Hepatocyte (in vitro differentiated cells): ENCODE results near the gene CCT5. TPM values are rescaled to one million over a fixed set of nuclear protein-coding genes. Genes with fewer than 3 reads are reported as not detected.

Source experiments
- DNase-seq: peaks from one replicate; pipeline ENCODE4 v3.0.0-alpha.2; 2016; ENCODE audit warnings: low spot score
- H2AFZ ChIP-seq: fragments of 200-600 bp; sonication (generic); 2 replicates; pipeline ENCODE4 v1.6.0; 2016; ENCODE audit warnings: antibody characterized with exemption, mild to moderate bottlenecking
- H3K27ac ChIP-seq: fragments of 200-600 bp; sonication (generic); 2 replicates; pipeline ENCODE4 v1.5.1; 2016; ENCODE audit warnings: mild to moderate bottlenecking
- H3K27me3 ChIP-seq: fragments of 200-600 bp; sonication (generic); 2 replicates; pipeline ENCODE4 v1.6.1; 2016
- H3K36me3 ChIP-seq: fragments of 200-600 bp; sonication (generic); replicated peaks from 2 replicates; pipeline ENCODE4 v1.5.1; 2016; ENCODE audit warnings: low read depth; ENCODE audit not compliant: insufficient read depth
- H3K4me1 ChIP-seq: fragments of 200-600 bp; sonication (generic); 2 replicates; pipeline ENCODE4 v1.5.1; 2016; ENCODE audit warnings: mild to moderate bottlenecking, moderate library complexity; ENCODE audit not compliant: insufficient read depth
- H3K4me2 ChIP-seq: fragments of 200-600 bp; sonication (generic); 2 replicates; pipeline ENCODE4 v1.6.0; 2016
- H3K4me3 ChIP-seq: fragments of 200-600 bp; sonication (generic); 2 replicates; pipeline ENCODE4 v1.5.1; 2016; ENCODE audit warnings: mild to moderate bottlenecking
- H3K79me2 ChIP-seq: fragments of 200-600 bp; sonication (generic); 2 replicates; pipeline ENCODE4 v1.6.0; 2017; ENCODE audit warnings: mild to moderate bottlenecking
- H3K9me2 ChIP-seq: fragments of 200-600 bp; sonication (generic); replicated peaks from 2 replicates; pipeline ENCODE4 v1.6.0; 2017; ENCODE audit warnings: mild to moderate bottlenecking; ENCODE audit not compliant: insufficient read depth
- H3K9me3 ChIP-seq: fragments of 200-600 bp; sonication (generic); 2 replicates; pipeline ENCODE4 v1.5.1; 2016; ENCODE audit warnings: low read depth, mild to moderate bottlenecking
- H4K20me1 ChIP-seq: fragments of 200-600 bp; sonication (generic); 2 replicates; pipeline ENCODE4 v1.6.0; 2016; ENCODE audit warnings: mild to moderate bottlenecking; ENCODE audit not compliant: insufficient read depth, poor library complexity, severe bottlenecking
- EZH2 ChIP-seq: fragments of 200-600 bp; sonication (generic); IDR thresholded peaks from 2 replicates; pipeline ENCODE4 v1.6.1; 2016; ENCODE audit warnings: antibody characterized with exemption, mild to moderate bottlenecking, borderline replicate concordance
- EZH2phosphoT487 ChIP-seq: fragments of 200-600 bp; sonication (generic); IDR thresholded peaks from one replicate; pipeline ENCODE4 v1.6.1; 2018; ENCODE audit warnings: antibody characterized with exemption, mild to moderate bottlenecking, low read depth, moderate library complexity; ENCODE audit not compliant: unreplicated experiment, severe bottlenecking
- WGBS: methylation state at CpG from one replicate; pipeline ENCODE4 v1.1.6; 2016; ENCODE audit warnings: low lambda C conversion rate; ENCODE audit errors: missing lambda C conversion rate; 5-methylcytosine and 5-hydroxymethylcytosine counted together
- polyA plus RNA-seq: library from polyadenylated mRNA; unstranded; fragments of >200 nt; fragmentation: Nextera tagmentation; extraction: Ambion mirVana; gene quantifications from 2 replicates; pipeline ENCODE4 v1.2.1, GENCODE V29; 2016
- total RNA-seq: library from RNA; depleted of rRNA; stranded (reverse); fragments of >200 nt; gene quantifications from 2 replicates; pipeline ENCODE4 v1.2.3, GENCODE V29; 2014
- TF ChIP-seq, protein P1 (sequence below): fragments of 200-600 bp; sonication (generic); IDR thresholded peaks from 2 replicates; pipeline ENCODE4 v1.5.1; 2016; ENCODE audit warnings: antibody characterized with exemption, mild to moderate bottlenecking; ENCODE audit not compliant: poor library complexity

CCT5 gene
- total and polyA plus RNA-seq, 2 experiments from 2014 or later = 203 to 282 TPM

DNA sequence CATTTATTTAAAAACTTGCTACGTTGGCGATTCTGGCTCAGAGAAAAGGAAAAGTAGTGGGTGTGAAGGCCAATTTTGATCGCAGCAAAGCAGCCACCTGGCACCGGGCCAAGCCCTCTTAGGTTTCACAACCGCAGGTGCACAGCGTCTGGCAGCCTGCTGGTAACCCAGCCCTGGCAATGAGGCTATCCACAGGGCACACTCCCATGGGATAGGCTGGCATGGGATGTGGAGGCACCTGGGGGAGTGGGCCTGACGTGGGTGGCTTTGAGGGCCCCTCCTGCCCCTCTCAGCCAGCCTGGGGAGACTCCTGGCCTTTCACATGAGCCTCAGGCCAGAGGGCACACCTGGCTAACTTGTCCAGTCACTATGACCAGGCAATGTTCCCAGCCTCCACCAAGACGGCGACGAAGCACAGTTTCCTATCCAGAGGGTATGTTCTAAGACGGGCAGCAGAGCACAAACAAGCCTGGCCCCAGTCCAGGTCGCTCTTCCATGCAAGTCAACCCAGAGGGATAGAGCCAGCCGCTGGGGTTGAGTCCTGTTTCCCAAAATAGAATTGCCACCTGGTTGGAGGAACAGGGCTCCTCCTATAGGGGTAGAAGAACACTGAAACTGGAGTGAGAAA, 38.6 kb downstream of the CCT5 start:
- no peaks in the 10 kb centered on the region for H3K27me3 ChIP-seq
- peaks cover 4% of the 10 kb centered on the region for H3K79me2 ChIP-seq
- TF ChIP-seq EZH2phosphoT487 (no peak), EZH2 (no peak)
- TF ChIP-seq, protein P1, sequence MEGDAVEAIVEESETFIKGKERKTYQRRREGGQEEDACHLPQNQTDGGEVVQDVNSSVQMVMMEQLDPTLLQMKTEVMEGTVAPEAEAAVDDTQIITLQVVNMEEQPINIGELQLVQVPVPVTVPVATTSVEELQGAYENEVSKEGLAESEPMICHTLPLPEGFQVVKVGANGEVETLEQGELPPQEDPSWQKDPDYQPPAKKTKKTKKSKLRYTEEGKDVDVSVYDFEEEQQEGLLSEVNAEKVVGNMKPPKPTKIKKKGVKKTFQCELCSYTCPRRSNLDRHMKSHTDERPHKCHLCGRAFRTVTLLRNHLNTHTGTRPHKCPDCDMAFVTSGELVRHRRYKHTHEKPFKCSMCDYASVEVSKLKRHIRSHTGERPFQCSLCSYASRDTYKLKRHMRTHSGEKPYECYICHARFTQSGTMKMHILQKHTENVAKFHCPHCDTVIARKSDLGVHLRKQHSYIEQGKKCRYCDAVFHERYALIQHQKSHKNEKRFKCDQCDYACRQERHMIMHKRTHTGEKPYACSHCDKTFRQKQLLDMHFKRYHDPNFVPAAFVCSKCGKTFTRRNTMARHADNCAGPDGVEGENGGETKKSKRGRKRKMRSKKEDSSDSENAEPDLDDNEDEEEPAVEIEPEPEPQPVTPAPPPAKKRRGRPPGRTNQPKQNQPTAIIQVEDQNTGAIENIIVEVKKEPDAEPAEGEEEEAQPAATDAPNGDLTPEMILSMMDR = no peak
- no peak overlapping the region for H3K4me2 ChIP-seq
- no peak overlapping the region for H3K4me3 ChIP-seq
- no peaks in the 10 kb centered on the region for H3K36me3 ChIP-seq
- 84% methylated on average over 13 of the region's 13 CpGs for WGBS
- H3K27ac ChIP-seq = no peak overlapping the region
- no peaks in the 10 kb centered on the region for H3K9me2 ChIP-seq
- no peaks in the 10 kb centered on the region for H3K4me1 ChIP-seq
- no peak overlapping the region for H2AFZ ChIP-seq
- peak; percentile 42 for DNase-seq
- no peaks in the 10 kb centered on the region for H4K20me1 ChIP-seq
- H3K9me3 ChIP-seq = no peaks in the 10 kb centered on the region

DNA sequence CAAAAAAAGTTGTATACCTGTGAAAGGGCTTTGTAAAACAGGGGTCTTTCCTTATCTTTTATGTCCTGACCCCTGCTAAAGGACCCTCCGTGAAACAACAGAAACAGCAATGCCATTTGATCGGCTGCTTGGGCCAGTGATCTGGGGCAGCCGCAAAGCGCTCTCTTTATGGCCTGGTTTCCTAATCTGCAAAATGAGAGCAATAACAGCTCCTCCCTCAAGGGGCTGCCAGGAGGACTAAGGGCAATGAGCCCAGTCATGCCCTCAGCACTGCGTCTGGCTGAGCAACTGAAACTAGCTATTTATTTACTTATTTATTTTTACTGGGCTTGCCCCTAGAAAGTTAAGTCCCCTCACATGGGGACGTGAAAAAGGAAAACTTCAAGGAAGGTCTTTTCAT, 39.3 kb downstream of the CCT5 start:
- Histone ChIP-seq H3K27ac (no peak overlapping the region), H3K36me3 (no peaks in the 10 kb centered on the region), H3K4me1 (no peaks in the 10 kb centered on the region), H3K9me2 (no peaks in the 10 kb centered on the region), H3K79me2 (peaks cover 4% of the 10 kb centered on the region), H3K4me2 (no peak overlapping the region), H3K9me3 (no peaks in the 10 kb centered on the region), H3K27me3 (no peaks in the 10 kb centered on the region), H3K4me3 (no peak overlapping the region), H2AFZ (no peak overlapping the region), H4K20me1 (no peaks in the 10 kb centered on the region)
- DNase-seq = no peak
- 84% methylated on average over 6 of the region's 6 CpGs for WGBS
- TF ChIP-seq EZH2phosphoT487 (no peak), EZH2 (no peak)
- TF ChIP-seq, protein P1 = no peak

DNA sequence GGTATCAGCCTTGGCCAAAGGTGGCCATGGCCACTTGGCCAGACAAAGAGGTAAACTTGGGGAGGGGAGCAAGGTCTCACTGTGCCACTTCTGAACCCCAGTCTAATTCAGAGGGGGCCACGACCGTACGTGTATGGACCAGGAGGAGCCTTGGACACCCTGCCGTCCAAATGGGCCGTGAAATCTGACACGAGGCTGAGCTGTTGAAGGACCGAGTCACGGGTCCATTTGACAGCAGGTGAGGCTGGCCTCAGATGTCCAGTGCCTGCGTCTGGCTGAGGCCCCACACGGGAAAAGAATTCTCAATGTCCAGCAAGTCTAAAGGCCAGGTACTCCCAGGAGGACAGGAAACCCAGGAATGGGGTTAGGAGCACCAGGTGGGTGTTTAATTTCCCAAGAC, 39.9 kb downstream of the CCT5 start:
- Histone ChIP-seq H3K27ac (no peak overlapping the region), H3K4me2 (no peak overlapping the region), H3K79me2 (peaks cover 4% of the 10 kb centered on the region), H2AFZ (no peak overlapping the region), H3K4me1 (no peaks in the 10 kb centered on the region), H3K4me3 (no peak overlapping the region), H4K20me1 (no peaks in the 10 kb centered on the region), H3K36me3 (no peaks in the 10 kb centered on the region), H3K27me3 (no peaks in the 10 kb centered on the region), H3K9me3 (no peaks in the 10 kb centered on the region), H3K9me2 (no peaks in the 10 kb centered on the region)
- TF ChIP-seq, protein P1 = no peak
- TF ChIP-seq EZH2 = no peak
- no peak for TF ChIP-seq EZH2phosphoT487
- WGBS = 92% methylated on average over 10 of the region's 10 CpGs
- DNase-seq = no peak

- H3K27ac ChIP-seq = no peak overlapping the region
Measured at GRCh38 chr5:10290438-10290837, 40.4 kb downstream of the CCT5 start.

More at GRCh38 chr5:10290438-10290837, 40.4 kb downstream of the CCT5 start:
- no peak for DNase-seq
- H3K4me2 ChIP-seq = no peak overlapping the region
- H2AFZ ChIP-seq = no peak overlapping the region
- H3K27me3 ChIP-seq = no peaks in the 10 kb centered on the region
- peaks cover 4% of the 10 kb centered on the region for H3K79me2 ChIP-seq
- no peaks in the 10 kb centered on the region for H3K9me3 ChIP-seq
- H3K4me1 ChIP-seq = no peaks in the 10 kb centered on the region
- H3K4me3 ChIP-seq = no peak overlapping the region
- no peaks in the 10 kb centered on the region for H3K36me3 ChIP-seq
- TF ChIP-seq EZH2 = no peak
- TF ChIP-seq, protein P1 = no peak
- TF ChIP-seq EZH2phosphoT487 = no peak
- H3K9me2 ChIP-seq = no peaks in the 10 kb centered on the region
- WGBS = 93% methylated on average over 9 of the region's 9 CpGs
- H4K20me1 ChIP-seq = no peaks in the 10 kb centered on the region
